Neural progenitor cell (in vitro differentiated cells): ENCODE results near the gene FHL1. TPM values are rescaled to one million over a fixed set of nuclear protein-coding genes. Genes with fewer than 3 reads are reported as not detected.
"Not testable (repeated sequence)": the region's sequence is repeated elsewhere in the genome, so short reads cannot be mapped to it uniquely, and the experiment has no call there.

Experiments used
- DNase-seq: peaks from one replicate; pipeline ENCODE4 v3.0.0-alpha.2; 2016; ENCODE audit warnings: low spot score
- H2AFZ ChIP-seq: fragments of 200-600 bp; sonication (generic); replicated peaks from 2 replicates; pipeline ENCODE4 v1.6.1; 2016; ENCODE audit warnings: antibody characterized with exemption
- H3F3A ChIP-seq: fragments of 200-600 bp; sonication (generic); 2 replicates; pipeline ENCODE4 v1.6.1; 2016; ENCODE audit warnings: antibody characterized with exemption, low read depth
- H3K27ac ChIP-seq: fragments of 200-600 bp; sonication (generic); 2 replicates; pipeline ENCODE4 v1.5.1; 2016; ENCODE audit warnings: mild to moderate bottlenecking
- H3K27me3 ChIP-seq: fragments of 200-600 bp; sonication (generic); 2 replicates; pipeline ENCODE4 v1.6.1; 2016; ENCODE audit warnings: mild to moderate bottlenecking, moderate library complexity
- H3K36me3 ChIP-seq: fragments of 200-600 bp; sonication (generic); 2 replicates; pipeline ENCODE4 v1.5.1; 2016
- H3K4me1 ChIP-seq: fragments of 200-600 bp; sonication (generic); 2 replicates; pipeline ENCODE4 v1.6.1; 2016; ENCODE audit warnings: mixed run types
- H3K4me2 ChIP-seq: fragments of 200-600 bp; sonication (generic); 2 replicates; pipeline ENCODE4 v1.6.1; 2016
- H3K4me3 ChIP-seq: fragments of 200-600 bp; sonication (generic); 2 replicates; pipeline ENCODE4 v1.5.1; 2016
- H3K79me2 ChIP-seq: fragments of 200-600 bp; sonication (generic); 2 replicates; pipeline ENCODE4 v1.6.1; 2016; ENCODE audit warnings: low read depth
- H3K9ac ChIP-seq: fragments of 200-600 bp; sonication (generic); 2 replicates; pipeline ENCODE4 v1.6.1; 2016
- H3K9me3 ChIP-seq: fragments of 200-600 bp; sonication (generic); 2 replicates; pipeline ENCODE4 v1.5.1; 2016; ENCODE audit warnings: low read depth
- H4K20me1 ChIP-seq: fragments of 200-600 bp; sonication (generic); 2 replicates; pipeline ENCODE4 v1.6.1; 2016; ENCODE audit warnings: low read depth
- H3K27ac Mint-ChIP-seq: 3 replicates; pipeline ENCODE4 v1.8.0; 2021; ENCODE audit warnings: mixed read lengths
- H3K27me3 Mint-ChIP-seq: 2 replicates; pipeline ENCODE4 v1.8.0; 2022; ENCODE audit warnings: low read depth, mild to moderate bottlenecking, inconsistent platforms, moderate library complexity, mixed read lengths; ENCODE audit not compliant: insufficient read depth
- H3K36me3 Mint-ChIP-seq: 3 replicates; pipeline ENCODE4 v1.8.0; 2021; ENCODE audit warnings: mixed read lengths
- H3K4me1 Mint-ChIP-seq: 3 replicates; pipeline ENCODE4 v1.8.0; 2021; ENCODE audit warnings: mixed read lengths
- H3K4me3 Mint-ChIP-seq: 3 replicates; pipeline ENCODE4 v1.8.0; 2021; ENCODE audit warnings: mild to moderate bottlenecking, moderate library complexity, mixed read lengths
- H3K9me3 Mint-ChIP-seq: 3 replicates; pipeline ENCODE4 v1.8.0; 2020; ENCODE audit warnings: mixed read lengths
- CTCF ChIP-seq: fragments of 200-600 bp; sonication (generic); IDR thresholded peaks from 2 replicates; pipeline ENCODE4 v1.5.1; 2017; ENCODE audit warnings: antibody characterized with exemption, mild to moderate bottlenecking
- EZH2 ChIP-seq: fragments of 200-600 bp; sonication (generic); IDR thresholded peaks from 2 replicates; pipeline ENCODE4 v1.6.1; 2017; ENCODE audit warnings: antibody characterized with exemption, mild to moderate bottlenecking, moderate library complexity
- EZH2phosphoT487 ChIP-seq: fragments of 200-600 bp; sonication (generic); IDR thresholded peaks from 2 replicates; pipeline ENCODE4 v1.6.1; 2017; ENCODE audit warnings: antibody characterized with exemption
- total RNA-seq: library from RNA; depleted of rRNA; stranded (reverse); fragments of >200 nt; gene quantifications from 2 replicates; pipeline ENCODE4 v1.2.3, GENCODE V29; 2015; ENCODE audit warnings: low replicate concordance

FHL1 gene
- total RNA-seq, 1 donor from 2014 or later = 67.6 TPM

- H3K27me3 Mint-ChIP-seq = no peaks in the 10 kb centered on the region
- no peak overlapping the region for H3K27ac Mint-ChIP-seq
- peaks cover 7% of the 10 kb centered on the region for H3K36me3 Mint-ChIP-seq
- H3K27ac ChIP-seq = no peak overlapping the region
- H3K4me1 ChIP-seq = no peaks in the 10 kb centered on the region
- H3K4me3 Mint-ChIP-seq = no peak overlapping the region
- no peak overlapping the region for H3K4me3 ChIP-seq
- H3K9me3 ChIP-seq = no peaks in the 10 kb centered on the region
- no peaks in the 10 kb centered on the region for H3K79me2 ChIP-seq
- H3K9ac ChIP-seq = no peak overlapping the region
- no peaks in the 10 kb centered on the region for H4K20me1 ChIP-seq
- H3K4me1 Mint-ChIP-seq = no peaks in the 10 kb centered on the region
- no peaks in the 10 kb centered on the region for H3K36me3 ChIP-seq
- no peak for DNase-seq
- H2AFZ ChIP-seq = no peak overlapping the region
- no peak for TF ChIP-seq EZH2
- no peak for TF ChIP-seq EZH2phosphoT487
- TF ChIP-seq CTCF = no peak
- no peak overlapping the region for H3K4me2 ChIP-seq
- no peaks in the 10 kb centered on the region for H3K27me3 ChIP-seq
- no peaks in the 10 kb centered on the region for H3F3A ChIP-seq
- H3K9me3 Mint-ChIP-seq = no peaks in the 10 kb centered on the region
Observed at GRCh38 chrX:136227948-136228838, 80.9 kb downstream of the FHL1 start.

- no peak overlapping the region for H3K9ac ChIP-seq
- no peaks in the 10 kb centered on the region for H3K36me3 ChIP-seq
- no peak overlapping the region for H3K27ac Mint-ChIP-seq
- no peak overlapping the region for H2AFZ ChIP-seq
- no peaks in the 10 kb centered on the region for H3K79me2 ChIP-seq
- TF ChIP-seq EZH2 (no peak), CTCF (no peak), EZH2phosphoT487 (no peak)
- no peak overlapping the region for H3K4me2 ChIP-seq
- H3K27ac ChIP-seq = no peak overlapping the region
- no peaks in the 10 kb centered on the region for H3K4me1 ChIP-seq
- no peaks in the 10 kb centered on the region for H3K9me3 ChIP-seq
- H3K4me3 ChIP-seq = no peak overlapping the region
- H3F3A ChIP-seq = no peaks in the 10 kb centered on the region
- DNase-seq = no peak
- no peaks in the 10 kb centered on the region for H4K20me1 ChIP-seq
- H3K4me3 Mint-ChIP-seq = no peak overlapping the region
- H3K4me1 Mint-ChIP-seq = no peaks in the 10 kb centered on the region
- H3K9me3 Mint-ChIP-seq = no peaks in the 10 kb centered on the region
- peaks cover 5% of the 10 kb centered on the region for H3K36me3 Mint-ChIP-seq
- no peaks in the 10 kb centered on the region for H3K27me3 Mint-ChIP-seq
- H3K27me3 ChIP-seq = no peaks in the 10 kb centered on the region
Observed at GRCh38 chrX:136228839-136229207, 81.5 kb downstream of the FHL1 start.

GRCh38 chrX:136237074-136237473 is 89.7 kb downstream of the FHL1 start:
- Mint-ChIP-seq H3K4me3 (no peak overlapping the region), H3K36me3 (peaks cover 4% of the 10 kb centered on the region), H3K4me1 (no peaks in the 10 kb centered on the region), H3K27ac (no peak overlapping the region), H3K27me3 (no peaks in the 10 kb centered on the region), H3K9me3 (no peaks in the 10 kb centered on the region)
- Histone ChIP-seq H2AFZ (no peak overlapping the region), H3K4me3 (no peak overlapping the region), H3K79me2 (no peaks in the 10 kb centered on the region), H4K20me1 (no peaks in the 10 kb centered on the region), H3K27me3 (no peaks in the 10 kb centered on the region), H3K36me3 (peaks cover 3% of the 10 kb centered on the region), H3K4me2 (no peak overlapping the region), H3F3A (no peaks in the 10 kb centered on the region), H3K4me1 (no peaks in the 10 kb centered on the region), H3K9me3 (peaks cover 4% of the 10 kb centered on the region), H3K27ac (no peak overlapping the region), H3K9ac (no peak overlapping the region)
- no peak for DNase-seq
- TF ChIP-seq EZH2phosphoT487 = no peak
- TF ChIP-seq EZH2 = no peak

- not testable (repeated sequence) for H3K4me2 ChIP-seq, H3K36me3 Mint-ChIP-seq, H3K9ac ChIP-seq, H3K4me3 Mint-ChIP-seq, H3K27me3 ChIP-seq, H3K36me3 ChIP-seq, H3K9me3 ChIP-seq, H3K4me1 ChIP-seq, H3K27me3 Mint-ChIP-seq, H3K27ac Mint-ChIP-seq, DNase-seq, H4K20me1 ChIP-seq, H3K9me3 Mint-ChIP-seq, H3K27ac ChIP-seq, H3F3A ChIP-seq, H2AFZ ChIP-seq, H3K79me2 ChIP-seq, H3K4me1 Mint-ChIP-seq, H3K4me3 ChIP-seq
Observed at GRCh38 chrX:136237849-136238248, 90.5 kb downstream of the FHL1 start.
